ENCODE measurements around the gene BCAP29.

BCAP29 gene

GRCh38 chr7:107643938-107644308 is 63.9 kb downstream of the BCAP29 start:
- Histone ChIP-seq H3K9me3 (ENCODE audit: control insufficient read depth, insufficient read depth, low read depth, low read length) (no peaks in the 10 kb centered on the region), H3K36me3 (ENCODE audit: control insufficient read depth in 2 of 2, insufficient read depth in 1 of 2, low read length in 2 of 2) (no peaks in the 10 kb centered on the region), H3K27ac (ENCODE audit: extremely low read depth, low read depth, low read length) (no peak overlapping the region), H3K4me3 (ENCODE audit: low read depth, low read length) (no peak overlapping the region), H3K4me1 (ENCODE audit: control insufficient read depth, insufficient read depth, low read length) (no peaks in the 10 kb centered on the region)
- ChIA-PET CTCF (interaction anchor here (0.7 kb wide), 1 partner anchor 440 kb away, joined by 5 read pairs; no protein-coding TSS in a partner anchor), POLR2A (no interaction called here)
- TF ChIP-seq CTCF (tag by site-specific recombination; IDR thresholded peaks at IDR 0.05): no peak

- ChIA-PET POLR2A (no interaction called here), CTCF (no interaction called here)
- no peaks in the 10 kb centered on the region for H3K9me3 ChIP-seq (ENCODE audit: control insufficient read depth, insufficient read depth, low read depth, low read length)
- H3K4me1 ChIP-seq (ENCODE audit: control insufficient read depth, insufficient read depth, low read length): no peaks in the 10 kb centered on the region
- TF ChIP-seq ZNF24 (tag by site-specific recombination; IDR thresholded peaks at IDR 0.05) (no peak), PRDM1 (tag by site-specific recombination; IDR thresholded peaks at IDR 0.05) (peak; percentile 57; the same call in 1 of the 2 replicates)
- no peaks in the 10 kb centered on the region for H3K36me3 ChIP-seq (ENCODE audit: control insufficient read depth in 2 of 2, insufficient read depth in 1 of 2, low read length in 2 of 2)
- no peak overlapping the region for H3K4me3 ChIP-seq (ENCODE audit: low read depth, low read length)
- H3K27ac ChIP-seq (ENCODE audit: extremely low read depth, low read depth, low read length): no peak overlapping the region
Observed at GRCh38 chr7:107644309-107644974, 64.4 kb downstream of the BCAP29 start.

- no peaks in the 10 kb centered on the region for H3K4me1 ChIP-seq (ENCODE audit: control insufficient read depth, insufficient read depth, low read length)
- CTCF ChIA-PET: no interaction called here
- no peak overlapping the region for H3K4me3 ChIP-seq (ENCODE audit: low read depth, low read length)
- TF ChIP-seq KLF9 (tag by site-specific recombination; IDR thresholded peaks at IDR 0.05; ENCODE audit: low read depth) (no peak), ZNF426 (tag by site-specific recombination; IDR thresholded peaks at IDR 0.05) (peak; percentile 11; the same call in 1 of the 2 replicates), ZNF335 (tag by site-specific recombination; conservative IDR thresholded peaks at IDR 0.05) (no peak)
- no peaks in the 10 kb centered on the region for H3K36me3 ChIP-seq (ENCODE audit: control insufficient read depth in 2 of 2, insufficient read depth in 1 of 2, low read length in 2 of 2)
- no peaks in the 10 kb centered on the region for H3K9me3 ChIP-seq (ENCODE audit: control insufficient read depth, insufficient read depth, low read depth, low read length)
- no peak overlapping the region for H3K27ac ChIP-seq (ENCODE audit: extremely low read depth, low read depth, low read length)
- POLR2A ChIA-PET: no interaction called here
Observed at GRCh38 chr7:107652642-107653041, 72.6 kb downstream of the BCAP29 start.

- H3K9me3 ChIP-seq (ENCODE audit: control insufficient read depth, insufficient read depth, low read depth, low read length): no peaks in the 10 kb centered on the region
- TF ChIP-seq ZBTB21 (tag by site-specific recombination; IDR thresholded peaks at IDR 0.05) (no peak), ZNF175 (tag by site-specific recombination; IDR thresholded peaks at IDR 0.05) (no peak), ZNF530 (tag by site-specific recombination; IDR thresholded peaks at IDR 0.05; ENCODE audit: low read depth) (no peak), ZNF596 (tag by site-specific recombination; IDR thresholded peaks at IDR 0.05) (no peak), HOXA7 (CRISPR knock-in tag; IDR thresholded peaks at IDR 0.05; ENCODE audit: borderline replicate concordance) (no peak), ZFP3 (tag by site-specific recombination; IDR thresholded peaks at IDR 0.05; ENCODE audit: low read depth) (no peak)
- ChIA-PET CTCF (interaction anchor here (0.7 kb wide), 1 partner anchor 400 kb away, joined by 3 read pairs; no protein-coding TSS in a partner anchor), POLR2A (no interaction called here)
- no peak overlapping the region for H3K4me3 ChIP-seq (ENCODE audit: low read depth, low read length)
- H3K36me3 ChIP-seq (ENCODE audit: control insufficient read depth in 2 of 2, insufficient read depth in 1 of 2, low read length in 2 of 2): no peaks in the 10 kb centered on the region
- no peaks in the 10 kb centered on the region for H3K4me1 ChIP-seq (ENCODE audit: control insufficient read depth, insufficient read depth, low read length)
- H3K27ac ChIP-seq (ENCODE audit: extremely low read depth, low read depth, low read length): no peak overlapping the region
Observed at GRCh38 chr7:107658467-107658866, 78.4 kb downstream of the BCAP29 start.

GRCh38 chr7:107659666-107660065 is 79.6 kb downstream of the BCAP29 start:
- Histone ChIP-seq H3K4me1 (ENCODE audit: control insufficient read depth, insufficient read depth, low read length) (no peaks in the 10 kb centered on the region), H3K4me3 (ENCODE audit: low read depth, low read length) (no peak overlapping the region), H3K9me3 (ENCODE audit: control insufficient read depth, insufficient read depth, low read depth, low read length) (no peaks in the 10 kb centered on the region), H3K27ac (ENCODE audit: extremely low read depth, low read depth, low read length) (no peak overlapping the region), H3K36me3 (ENCODE audit: control insufficient read depth in 2 of 2, insufficient read depth in 1 of 2, low read length in 2 of 2) (no peaks in the 10 kb centered on the region)
- ChIA-PET POLR2A (no interaction called here), CTCF (interaction anchor here (0.6 to 1.1 kb wide), 2 partner anchors 65 to 314 kb away, joined by 3 read pairs; no protein-coding TSS in a partner anchor)
- TF ChIP-seq ZNF354C (tag by site-specific recombination; IDR thresholded peaks at IDR 0.05; ENCODE audit: borderline replicate concordance, low read depth) (no peak), ZBTB1 (tag by site-specific recombination; IDR thresholded peaks at IDR 0.05) (no peak), PRDM2 (tag by site-specific recombination; IDR thresholded peaks at IDR 0.05; ENCODE audit: borderline replicate concordance) (no peak), ZNF146 (tag by site-specific recombination; IDR thresholded peaks at IDR 0.05) (no peak), GLI2 (tag by site-specific recombination; IDR thresholded peaks at IDR 0.05; ENCODE audit: borderline replicate concordance, low read depth) (no peak)

Measured in HEK293 (cell line).